ENCODE results near the gene ADCK2.
A peak's percentile ranks its signal among the peaks of the same experiment; 100 is the strongest.
"Not testable (repeated sequence)": the region's sequence is repeated elsewhere in the genome, so short reads cannot be mapped to it uniquely, and the experiment has no call there.

The ADCK2 gene, protein sequence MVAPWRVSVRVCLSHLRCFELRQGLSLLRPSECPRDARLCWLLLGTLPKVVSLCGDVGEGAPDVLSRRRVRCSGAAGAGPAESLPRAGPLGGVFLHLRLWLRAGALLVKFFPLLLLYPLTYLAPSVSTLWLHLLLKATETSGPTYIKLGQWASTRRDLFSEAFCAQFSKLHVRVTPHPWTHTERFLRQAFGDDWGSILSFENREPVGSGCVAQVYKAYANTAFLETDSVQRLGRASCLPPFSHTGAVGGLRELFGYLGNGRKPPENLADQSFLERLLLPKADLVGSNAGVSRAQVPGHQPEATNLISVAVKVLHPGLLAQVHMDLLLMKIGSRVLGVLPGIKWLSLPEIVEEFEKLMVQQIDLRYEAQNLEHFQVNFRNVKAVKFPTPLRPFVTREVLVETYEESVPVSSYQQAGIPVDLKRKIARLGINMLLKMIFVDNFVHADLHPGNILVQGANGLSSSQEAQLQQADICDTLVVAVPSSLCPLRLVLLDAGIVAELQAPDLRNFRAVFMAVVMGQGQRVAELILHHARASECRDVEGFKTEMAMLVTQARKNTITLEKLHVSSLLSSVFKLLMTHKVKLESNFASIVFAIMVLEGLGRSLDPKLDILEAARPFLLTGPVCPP

DNA sequence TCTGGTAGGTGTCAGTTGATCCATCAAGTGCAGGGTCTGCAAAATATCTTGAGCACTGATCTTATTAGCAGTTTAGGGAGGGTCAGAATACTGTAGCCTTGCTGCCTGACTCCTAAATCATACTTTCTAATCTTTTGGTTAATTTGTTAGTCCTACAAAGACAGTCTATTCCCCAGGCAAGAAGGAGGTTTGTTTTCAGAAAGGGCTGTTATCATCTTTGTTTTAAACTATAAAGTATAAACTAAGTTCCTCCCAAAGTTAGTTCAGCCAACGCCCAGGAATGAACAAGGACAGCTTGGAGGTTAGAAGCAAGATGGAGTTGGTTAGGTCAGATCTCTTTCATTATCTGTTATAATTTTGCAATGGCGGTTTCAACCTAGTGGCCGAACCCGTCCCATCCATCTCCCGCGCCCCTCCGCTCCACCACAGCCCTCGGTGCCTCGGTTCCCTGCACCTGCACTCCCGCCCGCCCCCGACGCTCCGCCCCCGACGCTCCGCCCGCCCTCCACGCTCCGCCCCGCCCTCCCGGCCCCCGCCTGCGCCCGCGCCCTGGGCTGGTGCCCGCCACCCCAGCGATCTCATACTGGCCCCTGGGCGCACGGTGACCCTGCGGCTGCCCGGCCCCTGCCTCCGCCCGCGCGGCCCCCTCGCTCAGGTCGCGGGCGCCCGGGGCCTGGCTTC lies at the start of gene ADCK2:
Gene ADCK2 (plus strand): TSS at position 564 of the 681 bp plus-strand sequence. CDS start 386 bp downstream, outside the sequence.
- TF ChIP-seq, protein P1, sequence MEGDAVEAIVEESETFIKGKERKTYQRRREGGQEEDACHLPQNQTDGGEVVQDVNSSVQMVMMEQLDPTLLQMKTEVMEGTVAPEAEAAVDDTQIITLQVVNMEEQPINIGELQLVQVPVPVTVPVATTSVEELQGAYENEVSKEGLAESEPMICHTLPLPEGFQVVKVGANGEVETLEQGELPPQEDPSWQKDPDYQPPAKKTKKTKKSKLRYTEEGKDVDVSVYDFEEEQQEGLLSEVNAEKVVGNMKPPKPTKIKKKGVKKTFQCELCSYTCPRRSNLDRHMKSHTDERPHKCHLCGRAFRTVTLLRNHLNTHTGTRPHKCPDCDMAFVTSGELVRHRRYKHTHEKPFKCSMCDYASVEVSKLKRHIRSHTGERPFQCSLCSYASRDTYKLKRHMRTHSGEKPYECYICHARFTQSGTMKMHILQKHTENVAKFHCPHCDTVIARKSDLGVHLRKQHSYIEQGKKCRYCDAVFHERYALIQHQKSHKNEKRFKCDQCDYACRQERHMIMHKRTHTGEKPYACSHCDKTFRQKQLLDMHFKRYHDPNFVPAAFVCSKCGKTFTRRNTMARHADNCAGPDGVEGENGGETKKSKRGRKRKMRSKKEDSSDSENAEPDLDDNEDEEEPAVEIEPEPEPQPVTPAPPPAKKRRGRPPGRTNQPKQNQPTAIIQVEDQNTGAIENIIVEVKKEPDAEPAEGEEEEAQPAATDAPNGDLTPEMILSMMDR (IDR thresholded peaks at IDR 0.05): no peak
- DNase-seq (ENCODE audit: low spot score): no peak
- Histone ChIP-seq H3K4me3 (peak within 1 kb of the TSS; percentile 76), H3K27ac (peak within 1 kb of the TSS; percentile 86 to 87)

DNA sequence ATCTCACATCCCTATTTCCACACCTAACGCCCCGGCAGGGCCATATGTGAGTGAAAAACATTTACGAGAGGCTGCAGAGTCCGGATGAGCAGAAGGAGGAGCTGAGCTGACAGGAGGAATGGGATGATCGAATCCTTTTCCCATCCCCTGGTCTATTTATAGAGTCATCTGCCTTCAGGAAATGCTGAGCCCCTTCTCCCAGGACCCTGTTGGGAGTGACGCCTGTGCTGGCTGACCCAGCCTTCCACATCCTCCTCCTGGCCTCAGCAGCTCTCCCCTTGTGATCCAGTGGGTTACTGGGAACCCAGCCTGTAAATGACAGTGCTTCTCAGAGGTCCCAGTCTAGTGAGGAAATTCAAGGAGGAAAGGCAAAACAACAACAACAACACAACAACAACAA lies 48.8 kb upstream of the ADCK2 start:
- H3K27ac ChIP-seq: peak overlapping the region in 1 of 2 donors; percentile 31
- no peak for DNase-seq (ENCODE audit: low spot score)
- no peak overlapping the region for H3K4me3 ChIP-seq
- TF ChIP-seq, protein P1 (IDR thresholded peaks at IDR 0.05): no peak

DNA sequence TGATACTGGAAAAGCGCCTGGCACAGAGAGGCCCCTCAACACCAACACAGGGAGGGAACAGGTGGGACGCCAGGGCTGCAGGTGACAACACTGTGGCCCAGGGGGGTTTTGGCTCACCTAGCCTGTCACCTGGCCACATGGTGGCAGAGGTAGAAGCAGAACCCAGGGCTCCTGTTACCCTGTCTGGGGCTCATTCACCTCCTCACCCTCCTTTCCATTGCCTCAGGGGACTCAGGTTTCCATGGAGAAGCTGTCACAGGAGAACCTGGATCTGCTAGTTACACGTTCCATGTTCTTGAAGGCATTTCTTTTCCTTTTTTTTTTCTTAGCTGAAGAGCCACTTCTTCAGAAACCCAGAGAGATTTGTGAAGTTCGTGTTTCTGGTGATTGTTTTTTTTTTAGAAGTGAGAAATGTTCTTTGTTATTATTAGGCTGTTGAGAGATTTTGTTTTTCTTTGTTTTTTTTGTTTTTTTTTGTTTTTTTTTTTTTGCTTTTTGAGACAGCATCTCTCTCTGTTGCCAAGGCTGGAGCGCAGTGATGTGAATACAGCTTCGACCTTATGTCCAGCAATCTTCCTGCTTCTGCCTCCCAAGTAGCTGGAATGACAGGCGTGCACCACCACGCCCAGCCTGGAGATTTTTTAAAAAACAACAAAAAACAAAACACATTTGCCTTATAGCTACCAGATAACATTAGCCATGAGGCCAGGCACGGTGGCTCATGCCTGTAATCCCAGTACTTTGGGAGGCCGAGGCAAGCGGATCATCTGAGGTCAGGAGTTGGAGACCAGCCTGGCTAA lies 48.2 kb upstream of the ADCK2 start:
- Histone ChIP-seq H3K4me3 (no peak overlapping the region), H3K27ac (no peak overlapping the region)
- TF ChIP-seq, protein P1 (IDR thresholded peaks at IDR 0.05): no peak
- DNase-seq (ENCODE audit: low spot score): no peak

DNA sequence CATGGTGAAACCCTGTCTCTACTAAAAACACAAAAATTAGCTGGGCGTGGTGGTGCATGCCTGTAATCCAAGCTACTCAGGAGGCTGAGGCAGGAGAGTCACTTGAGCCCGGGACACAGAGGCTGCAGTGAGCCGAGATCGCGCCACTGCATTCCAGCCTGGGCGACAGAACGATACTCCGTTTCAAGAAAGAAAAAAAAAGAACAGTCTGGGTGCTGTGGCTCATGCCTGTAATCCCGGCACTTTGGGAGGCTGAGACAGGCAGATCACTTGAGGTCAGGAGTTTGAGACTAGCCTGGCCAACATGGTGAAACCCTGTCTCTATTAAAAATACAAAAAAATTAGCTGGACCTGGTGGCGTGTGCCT lies 47.6 kb upstream of the ADCK2 start:
- H3K4me3 ChIP-seq, H3K27ac ChIP-seq: not testable (repeated sequence)

DNA sequence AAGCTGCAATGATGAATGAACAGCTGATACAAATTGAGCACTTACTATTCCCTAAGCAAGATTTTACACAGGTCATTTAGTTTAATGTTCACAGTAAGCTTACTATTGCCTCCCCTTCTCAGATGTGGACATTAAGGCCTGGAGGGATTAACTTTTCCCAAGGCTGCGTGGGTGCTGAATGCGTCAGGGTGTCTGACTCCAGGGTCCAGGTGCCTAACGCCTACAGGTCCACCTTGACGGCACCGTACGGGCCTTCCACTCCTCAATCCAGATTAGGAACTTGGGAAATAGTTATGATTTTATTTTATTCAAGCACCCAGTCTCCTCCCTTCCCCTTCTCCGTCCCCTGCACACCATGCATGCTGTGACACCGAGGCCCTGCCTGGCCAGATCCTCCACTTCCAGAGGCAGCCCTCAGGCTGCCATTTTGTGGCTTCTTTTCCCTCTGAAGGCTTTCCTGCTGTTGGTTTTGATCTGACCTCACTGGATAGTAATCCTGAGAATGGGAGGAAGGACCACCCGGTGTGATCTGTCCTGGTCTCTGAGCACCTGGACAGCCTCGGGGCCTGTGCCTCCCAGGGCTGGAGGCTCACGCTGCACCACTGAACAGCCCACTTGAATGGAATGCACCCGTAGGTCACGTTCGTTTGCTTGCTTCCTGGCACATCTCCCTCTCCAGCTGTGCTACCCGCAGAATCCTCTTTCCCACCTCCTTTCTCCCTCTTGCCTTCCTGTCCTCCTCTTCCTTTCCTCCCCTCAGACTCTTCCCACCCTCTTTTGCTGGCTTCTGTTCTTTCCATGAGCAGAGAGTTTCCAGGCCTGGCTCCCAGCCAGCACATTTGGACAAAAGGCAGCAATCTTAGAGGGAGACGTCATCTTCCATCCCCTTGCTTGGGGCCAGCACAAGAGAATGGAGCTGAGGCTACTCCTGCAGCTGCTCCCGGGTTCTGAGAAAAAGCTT lies 46.6 kb upstream of the ADCK2 start:
- peak; percentile 85 for DNase-seq (ENCODE audit: low spot score)
- H3K27ac ChIP-seq: peak overlapping the region; percentile 37 to 81
- TF ChIP-seq, protein P1 (IDR thresholded peaks at IDR 0.05): no peak
- peak overlapping the region; percentile 16 for H3K4me3 ChIP-seq

More for the DNA sequence above, 47.6 kb upstream of the ADCK2 start:
- not testable (repeated sequence) for DNase-seq (ENCODE audit: low spot score)

DNA sequence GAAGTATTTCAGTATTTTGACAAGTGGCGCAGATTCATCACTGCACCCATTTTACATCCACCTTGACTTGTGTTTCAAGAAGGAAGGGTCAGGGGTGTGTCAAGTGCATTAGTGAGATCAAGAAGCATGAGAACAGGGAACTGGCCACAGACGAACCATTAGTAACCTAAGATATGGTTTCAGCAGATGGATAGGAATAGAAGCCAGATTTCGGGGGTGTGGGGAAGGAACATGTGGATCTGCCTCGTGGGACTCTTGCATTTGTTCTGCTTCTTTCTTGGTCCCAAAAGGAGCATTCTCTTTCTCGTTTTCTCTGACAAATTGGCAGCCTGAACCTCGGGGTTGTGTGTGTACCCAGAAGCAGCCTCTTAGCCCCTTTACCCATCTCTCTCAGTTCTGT lies 41.7 kb upstream of the ADCK2 start:
- Histone ChIP-seq H3K4me3 (no peak overlapping the region), H3K27ac (peak overlapping the region in 1 of 2 donors; percentile 35)
- TF ChIP-seq, protein P1 (IDR thresholded peaks at IDR 0.05): no peak
- no peak for DNase-seq (ENCODE audit: low spot score)

Measured in coronary artery (tissue), 2 donors.